Cardiac fibroblast (primary cell): Measurements from ENCODE around the gene DGAT2.
"Not testable (repeated sequence)": the region's sequence is repeated elsewhere in the genome, so short reads cannot be mapped to it uniquely, and the experiment has no call there.

Experiments used
- DNase-seq, 2 donors: peaks; one replicate each; pipeline versions ENCODE4 v3.0.0 to v3.0.0-alpha.2; 2010; ENCODE audit warnings: low read depth in 2 of 2
- H3K4me3 ChIP-seq, 2 donors: replicated peaks in 1 of 2; 1 replicate in 1 of 2; 2 replicates in 1 of 2; pipeline ENCODE4 v1.5.1; 2011; ENCODE audit warnings: low read depth in 2 of 2, low read length in 2 of 2, mild to moderate bottlenecking in 2 of 2, moderate library complexity in 1 of 2
- TF ChIP-seq, protein P1 (sequence below): IDR thresholded peaks from one replicate; pipeline ENCODE4 v1.5.1; 2011; ENCODE audit warnings: low read depth, mild to moderate bottlenecking, low read length, inconsistent platforms

Gene DGAT2

GRCh38 chr11:75735181-75735845 lies 33.3 kb upstream of the DGAT2 start:
- no peak for DNase-seq
- TF ChIP-seq, protein P1, sequence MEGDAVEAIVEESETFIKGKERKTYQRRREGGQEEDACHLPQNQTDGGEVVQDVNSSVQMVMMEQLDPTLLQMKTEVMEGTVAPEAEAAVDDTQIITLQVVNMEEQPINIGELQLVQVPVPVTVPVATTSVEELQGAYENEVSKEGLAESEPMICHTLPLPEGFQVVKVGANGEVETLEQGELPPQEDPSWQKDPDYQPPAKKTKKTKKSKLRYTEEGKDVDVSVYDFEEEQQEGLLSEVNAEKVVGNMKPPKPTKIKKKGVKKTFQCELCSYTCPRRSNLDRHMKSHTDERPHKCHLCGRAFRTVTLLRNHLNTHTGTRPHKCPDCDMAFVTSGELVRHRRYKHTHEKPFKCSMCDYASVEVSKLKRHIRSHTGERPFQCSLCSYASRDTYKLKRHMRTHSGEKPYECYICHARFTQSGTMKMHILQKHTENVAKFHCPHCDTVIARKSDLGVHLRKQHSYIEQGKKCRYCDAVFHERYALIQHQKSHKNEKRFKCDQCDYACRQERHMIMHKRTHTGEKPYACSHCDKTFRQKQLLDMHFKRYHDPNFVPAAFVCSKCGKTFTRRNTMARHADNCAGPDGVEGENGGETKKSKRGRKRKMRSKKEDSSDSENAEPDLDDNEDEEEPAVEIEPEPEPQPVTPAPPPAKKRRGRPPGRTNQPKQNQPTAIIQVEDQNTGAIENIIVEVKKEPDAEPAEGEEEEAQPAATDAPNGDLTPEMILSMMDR = no peak
- H3K4me3 ChIP-seq = no peak overlapping the region

DNA sequence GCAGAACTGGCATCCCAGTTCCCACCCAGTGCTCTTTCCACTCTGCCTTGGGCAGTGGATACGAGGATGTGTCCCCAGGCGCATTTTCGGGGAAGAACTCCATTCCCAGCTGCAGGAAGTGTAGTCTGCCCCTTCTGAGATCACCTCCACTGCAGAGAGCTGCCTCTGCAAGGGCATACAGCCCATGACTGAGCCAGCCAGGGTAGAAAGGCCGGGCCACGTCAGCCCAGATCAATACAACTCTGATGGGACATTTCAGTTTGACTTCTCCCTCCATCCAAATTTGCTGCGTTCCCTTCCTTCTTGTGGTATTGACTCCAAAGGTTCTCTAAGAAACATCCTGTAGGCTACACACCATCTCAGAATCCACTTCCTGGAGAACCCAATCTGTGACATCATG lies 31.3 kb upstream of the DGAT2 start:
- no peak overlapping the region for H3K4me3 ChIP-seq
- TF ChIP-seq, protein P1 = no peak
- DNase-seq = no peak

GRCh38 chr11:75740681-75741080 lies 27.9 kb upstream of the DGAT2 start:
- H3K4me3 ChIP-seq = no peak overlapping the region
- TF ChIP-seq, protein P1 = no peak
- no peak for DNase-seq

GRCh38 chr11:75743159-75743558 lies 25.4 kb upstream of the DGAT2 start:
- DNase-seq, H3K4me3 ChIP-seq: not testable (repeated sequence)

DNA sequence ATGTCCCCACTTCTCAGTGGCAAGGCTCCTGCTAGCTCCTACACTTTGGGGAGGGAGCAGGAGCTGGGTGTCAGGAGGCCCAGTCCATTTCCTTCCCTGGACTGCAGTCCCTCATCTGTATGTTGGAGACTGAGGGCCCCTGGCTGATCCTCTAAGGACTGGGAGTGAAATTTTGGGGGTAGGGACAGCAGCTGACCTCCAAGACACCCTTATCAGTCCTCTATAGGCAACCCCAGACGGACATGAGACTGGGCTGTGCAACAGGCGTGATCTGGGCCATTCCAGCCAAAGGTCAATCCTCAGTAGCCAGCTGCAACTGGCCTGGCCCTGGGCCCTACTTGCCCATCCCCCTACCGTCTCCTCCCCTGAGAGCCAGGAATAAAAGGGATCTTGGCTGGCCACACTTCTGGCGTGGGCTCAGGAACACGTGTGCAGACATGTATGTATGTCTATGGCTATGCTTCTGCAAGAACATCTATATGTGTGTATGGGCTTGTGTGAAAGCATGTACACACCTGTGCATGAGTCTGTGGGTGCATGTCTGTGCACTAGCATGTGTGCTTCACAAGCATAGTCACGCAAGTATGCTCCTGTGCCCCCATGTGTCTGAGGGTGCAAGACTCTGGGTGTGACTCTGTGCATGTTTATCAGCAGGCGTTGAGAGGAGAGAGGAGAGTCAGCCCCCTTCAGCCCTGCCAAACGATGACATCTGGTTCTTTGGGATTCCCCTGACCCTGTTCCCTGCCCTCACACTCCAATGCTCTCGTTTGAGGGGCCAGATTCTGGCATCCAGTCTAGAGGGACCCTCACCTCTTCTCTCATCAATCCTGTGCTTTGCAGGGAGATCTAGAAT lies 24.6 kb upstream of the DGAT2 start:
- H3K4me3 ChIP-seq = no peak overlapping the region
- DNase-seq = no peak
- TF ChIP-seq, protein P1 = no peak

DNA sequence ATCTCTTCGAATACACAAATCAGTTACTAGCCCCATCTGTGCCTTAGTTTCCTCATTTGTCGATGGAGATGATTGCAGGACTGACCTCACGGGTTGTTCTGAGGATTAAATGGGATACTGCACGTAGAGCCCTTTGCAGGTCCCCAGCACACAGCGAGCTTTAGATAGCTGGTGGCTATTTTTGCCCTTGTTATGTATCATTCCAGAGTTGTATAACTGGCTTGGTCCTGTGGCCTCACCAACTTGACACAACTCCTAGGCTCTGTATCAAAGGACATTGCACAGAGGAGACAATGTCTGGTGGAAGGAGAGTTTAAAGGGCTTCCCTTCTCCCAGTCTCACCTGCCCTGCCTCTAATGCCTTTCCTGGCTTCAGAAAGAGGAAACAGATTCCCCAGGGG lies 22.8 kb upstream of the DGAT2 start:
- DNase-seq = no peak
- TF ChIP-seq, protein P1 = no peak
- H3K4me3 ChIP-seq = no peak overlapping the region

DNA sequence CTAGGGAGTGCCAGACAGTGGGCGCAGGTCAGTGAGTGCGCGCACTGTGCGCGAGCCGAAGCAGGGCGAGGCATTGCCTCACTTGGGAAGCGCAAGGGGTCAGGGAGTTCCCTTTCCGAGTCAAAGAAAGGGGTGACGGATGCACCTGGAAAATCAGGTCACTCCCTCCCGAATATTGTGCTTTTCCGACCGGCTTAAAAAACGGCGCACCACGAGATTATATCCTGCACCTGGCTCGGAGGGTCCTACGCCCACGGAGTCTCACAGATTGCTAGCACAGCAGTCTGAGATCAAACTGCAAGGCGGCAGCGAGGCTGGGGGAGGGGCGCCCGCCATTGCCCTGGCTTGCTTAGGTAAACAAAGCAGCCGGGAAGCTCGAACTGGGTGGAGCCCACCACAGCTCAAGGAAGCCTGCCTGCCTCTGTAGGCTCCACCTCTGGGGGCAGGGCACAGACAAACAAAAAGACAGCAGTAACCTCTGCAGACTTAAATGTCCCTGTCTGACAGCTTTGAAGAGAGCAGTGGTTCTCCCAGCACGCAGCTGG lies 19.8 kb upstream of the DGAT2 start:
- not testable (repeated sequence) for DNase-seq, H3K4me3 ChIP-seq

- H3K4me3 ChIP-seq, DNase-seq: not testable (repeated sequence)
Observed at GRCh38 chr11:75754933-75755332, 13.6 kb upstream of the DGAT2 start.
